OCI-LY3 (cell line): ENCODE results near the gene PIEZO2.

Experiments used
- H2AFZ ChIP-seq: fragments of 200-600, 300-600 bp; shearing (Covaris generic); 2 replicates; pipeline ENCODE4 v1.6.0; 2014; ENCODE audit warnings: antibody characterized with exemption, low read depth, low read length
- H3K27ac ChIP-seq: fragments of 200-600, 300-600 bp; sonication (generic); 2 replicates; pipeline ENCODE4 v1.5.1; 2014; ENCODE audit warnings: mild to moderate bottlenecking, low read length, moderate library complexity, mixed read lengths
- H3K27me3 ChIP-seq: fragments of 200-600, 300-600 bp; sonication (generic); 2 replicates; pipeline ENCODE4 v1.6.1; 2014; ENCODE audit warnings: low read depth, low read length, mixed read lengths
- H3K36me3 ChIP-seq: fragments of 200-600, 300-600 bp; sonication (generic); replicated peaks from 2 replicates; pipeline ENCODE3; 2014; ENCODE audit warnings: low read depth, low read length, mixed read lengths
- H3K4me1 ChIP-seq: fragments of 300-600, 200-600 bp; sonication (generic); 2 replicates; pipeline ENCODE4 v1.6.1; 2014; ENCODE audit warnings: low read length, mixed read lengths
- H3K4me2 ChIP-seq: fragments of 200-600, 300-600 bp; sonication (generic); 2 replicates; pipeline ENCODE4 v1.6.1; 2014; ENCODE audit warnings: low read length, mixed read lengths
- H3K4me3 ChIP-seq: fragments of 300-600, 200-600 bp; sonication (generic); 2 replicates; pipeline ENCODE4 v1.5.1; 2014; ENCODE audit warnings: antibody characterized with exemption, mild to moderate bottlenecking, low read length, moderate library complexity
- H3K79me2 ChIP-seq: fragments of 300-600, 200-600 bp; shearing (Covaris generic); 2 replicates; pipeline ENCODE4 v1.6.1; 2014; ENCODE audit warnings: mild to moderate bottlenecking, low read length, mixed read lengths
- H3K9ac ChIP-seq: fragments of 300-600, 200-600 bp; shearing (Covaris generic); 2 replicates; pipeline ENCODE4 v1.6.0; 2014; ENCODE audit warnings: mild to moderate bottlenecking, low read length, moderate library complexity
- H3K9me3 ChIP-seq: fragments of 200-600, 300-600 bp; shearing (Covaris generic); 2 replicates; pipeline ENCODE4 v1.6.1; 2014; ENCODE audit warnings: low read length, mixed read lengths; ENCODE audit not compliant: insufficient read depth
- H4K20me1 ChIP-seq: fragments of 200-600, 300-600 bp; sonication (generic); 2 replicates; pipeline ENCODE4 v1.6.1; 2016; ENCODE audit warnings: low read length, mixed read lengths; ENCODE audit not compliant: insufficient read depth
- EZH2phosphoT487 ChIP-seq: fragments of 200-600 bp; shearing (Covaris generic); IDR thresholded peaks from 2 replicates; pipeline ENCODE4 v1.6.1; 2018; ENCODE audit warnings: antibody characterized with exemption, mixed run types, low read depth
- TF ChIP-seq, protein P1 (sequence below): fragments of 200-600, 300-600 bp; sonication (generic); IDR thresholded peaks from 2 replicates; pipeline ENCODE4 v1.5.1; 2014; ENCODE audit warnings: antibody characterized with exemption, low read length, low read depth

The PIEZO2 gene

DNA sequence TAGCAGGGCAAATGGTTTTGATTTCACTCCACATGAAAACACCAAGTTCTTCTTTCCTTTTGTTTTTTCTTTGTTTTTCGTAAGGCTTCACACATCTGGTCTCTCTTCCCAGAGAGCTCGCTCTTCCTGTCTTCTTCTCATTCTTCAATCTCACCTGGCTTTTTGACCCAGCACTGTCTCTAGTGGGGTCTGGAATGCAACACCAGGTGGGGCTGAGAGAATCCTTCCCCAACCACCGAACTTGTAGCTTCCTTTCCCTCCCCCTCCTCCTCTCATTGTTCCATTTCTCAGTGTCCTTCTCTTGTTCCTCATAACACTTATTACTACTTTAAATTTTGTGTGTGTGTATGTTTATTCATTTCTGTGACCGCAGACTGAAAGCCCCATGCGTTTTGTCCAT, 13.5 kb upstream of the PIEZO2 start:
- H3K27me3 ChIP-seq = no peaks in the 10 kb centered on the region
- no peak overlapping the region for H3K4me2 ChIP-seq
- H3K4me1 ChIP-seq = no peaks in the 10 kb centered on the region
- no peak overlapping the region for H3K4me3 ChIP-seq
- H3K79me2 ChIP-seq = no peaks in the 10 kb centered on the region
- TF ChIP-seq, protein P1, sequence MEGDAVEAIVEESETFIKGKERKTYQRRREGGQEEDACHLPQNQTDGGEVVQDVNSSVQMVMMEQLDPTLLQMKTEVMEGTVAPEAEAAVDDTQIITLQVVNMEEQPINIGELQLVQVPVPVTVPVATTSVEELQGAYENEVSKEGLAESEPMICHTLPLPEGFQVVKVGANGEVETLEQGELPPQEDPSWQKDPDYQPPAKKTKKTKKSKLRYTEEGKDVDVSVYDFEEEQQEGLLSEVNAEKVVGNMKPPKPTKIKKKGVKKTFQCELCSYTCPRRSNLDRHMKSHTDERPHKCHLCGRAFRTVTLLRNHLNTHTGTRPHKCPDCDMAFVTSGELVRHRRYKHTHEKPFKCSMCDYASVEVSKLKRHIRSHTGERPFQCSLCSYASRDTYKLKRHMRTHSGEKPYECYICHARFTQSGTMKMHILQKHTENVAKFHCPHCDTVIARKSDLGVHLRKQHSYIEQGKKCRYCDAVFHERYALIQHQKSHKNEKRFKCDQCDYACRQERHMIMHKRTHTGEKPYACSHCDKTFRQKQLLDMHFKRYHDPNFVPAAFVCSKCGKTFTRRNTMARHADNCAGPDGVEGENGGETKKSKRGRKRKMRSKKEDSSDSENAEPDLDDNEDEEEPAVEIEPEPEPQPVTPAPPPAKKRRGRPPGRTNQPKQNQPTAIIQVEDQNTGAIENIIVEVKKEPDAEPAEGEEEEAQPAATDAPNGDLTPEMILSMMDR = no peak
- TF ChIP-seq EZH2phosphoT487 = no peak
- H3K36me3 ChIP-seq = no peaks in the 10 kb centered on the region
- H4K20me1 ChIP-seq = no peaks in the 10 kb centered on the region
- H3K9me3 ChIP-seq = no peaks in the 10 kb centered on the region
- H3K9ac ChIP-seq = no peak overlapping the region
- no peak overlapping the region for H3K27ac ChIP-seq
- H2AFZ ChIP-seq = no peak overlapping the region

DNA sequence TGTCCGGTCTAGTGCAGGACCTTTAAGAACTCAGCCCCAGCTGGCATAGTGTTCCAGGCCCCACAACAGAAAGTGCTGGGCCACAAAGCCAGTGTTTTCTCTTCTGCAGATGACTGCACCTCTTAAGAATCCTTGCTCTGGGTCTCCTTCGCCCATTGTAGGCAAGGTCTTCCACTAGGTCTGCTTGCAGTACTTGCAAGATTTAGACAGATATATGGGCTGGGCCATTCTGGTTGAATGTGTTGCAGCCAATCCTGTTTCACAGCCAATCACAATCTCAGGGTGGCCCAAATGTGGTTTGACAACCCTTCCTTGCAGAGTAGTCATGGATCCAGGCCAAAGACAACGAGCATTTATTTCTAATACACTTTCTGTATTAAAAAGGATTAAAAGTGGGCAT, 13.1 kb upstream of the PIEZO2 start:
- H4K20me1 ChIP-seq = no peaks in the 10 kb centered on the region
- H3K27me3 ChIP-seq = no peaks in the 10 kb centered on the region
- no peak overlapping the region for H3K4me2 ChIP-seq
- H3K4me1 ChIP-seq = no peaks in the 10 kb centered on the region
- no peak overlapping the region for H3K4me3 ChIP-seq
- no peaks in the 10 kb centered on the region for H3K79me2 ChIP-seq
- H3K36me3 ChIP-seq = no peaks in the 10 kb centered on the region
- TF ChIP-seq EZH2phosphoT487 = no peak
- TF ChIP-seq, protein P1 = no peak
- no peak overlapping the region for H3K9ac ChIP-seq
- H3K9me3 ChIP-seq = no peaks in the 10 kb centered on the region
- H2AFZ ChIP-seq = no peak overlapping the region
- no peak overlapping the region for H3K27ac ChIP-seq

DNA sequence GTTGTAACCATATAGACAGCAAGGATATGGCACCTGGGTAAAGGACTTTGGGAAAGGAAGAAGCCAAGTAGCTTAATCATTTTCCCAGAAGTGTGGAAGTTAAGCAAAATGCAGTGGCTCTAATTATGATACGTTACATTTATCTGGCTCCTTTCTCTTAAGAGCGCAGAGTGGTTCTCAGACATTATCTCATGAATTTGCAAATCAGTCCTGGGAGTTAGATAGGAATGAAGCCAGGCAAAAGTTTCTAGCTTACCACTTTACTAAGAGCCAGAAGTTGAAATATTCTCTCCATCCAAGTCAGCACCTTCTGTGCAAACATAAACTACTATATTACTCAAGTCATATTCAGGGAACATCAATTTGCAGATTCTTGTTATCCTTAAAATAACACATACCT, 10.9 kb upstream of the PIEZO2 start:
- Histone ChIP-seq H3K4me1 (no peaks in the 10 kb centered on the region), H3K27me3 (no peaks in the 10 kb centered on the region), H3K9ac (no peak overlapping the region), H3K4me3 (no peak overlapping the region), H4K20me1 (no peaks in the 10 kb centered on the region), H3K4me2 (no peak overlapping the region), H2AFZ (no peak overlapping the region), H3K9me3 (no peaks in the 10 kb centered on the region), H3K79me2 (no peaks in the 10 kb centered on the region), H3K27ac (no peak overlapping the region), H3K36me3 (no peaks in the 10 kb centered on the region)
- no peak for TF ChIP-seq EZH2phosphoT487
- TF ChIP-seq, protein P1 = no peak

DNA sequence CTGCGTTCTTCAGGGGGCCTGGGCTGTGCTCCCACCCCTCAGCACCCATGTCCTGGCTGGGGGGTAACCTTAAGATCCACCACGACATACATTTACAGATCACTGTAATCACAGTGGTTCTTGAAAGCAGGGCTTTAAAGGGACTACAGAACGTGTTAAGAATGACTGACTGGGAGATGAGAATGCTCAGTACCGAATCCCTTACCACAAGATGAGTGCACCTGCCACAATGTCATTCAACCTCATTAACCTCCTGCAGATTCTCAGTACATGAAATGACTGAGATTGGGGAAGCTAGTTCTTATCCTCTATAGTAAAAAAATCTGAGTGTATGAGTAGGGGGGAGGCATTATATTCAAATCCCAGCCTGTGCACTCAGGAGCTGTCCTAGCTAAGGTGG, 10.5 kb upstream of the PIEZO2 start:
- H2AFZ ChIP-seq = no peak overlapping the region
- H3K27ac ChIP-seq = no peak overlapping the region
- H3K4me3 ChIP-seq = no peak overlapping the region
- no peak for TF ChIP-seq EZH2phosphoT487
- TF ChIP-seq, protein P1 = no peak
- no peaks in the 10 kb centered on the region for H3K4me1 ChIP-seq
- no peaks in the 10 kb centered on the region for H3K79me2 ChIP-seq
- H3K27me3 ChIP-seq = no peaks in the 10 kb centered on the region
- H4K20me1 ChIP-seq = no peaks in the 10 kb centered on the region
- H3K4me2 ChIP-seq = no peak overlapping the region
- no peaks in the 10 kb centered on the region for H3K36me3 ChIP-seq
- no peaks in the 10 kb centered on the region for H3K9me3 ChIP-seq
- no peak overlapping the region for H3K9ac ChIP-seq
